Gastroesophageal sphincter (tissue), 4 donors: ENCODE measurements around the gene OR51A4. TPM values are rescaled to one million over a fixed set of nuclear protein-coding genes. Genes with fewer than 3 reads are reported as not detected.

Source experiments
- ATAC-seq: fragments of 150-250 bp; one replicate; pipeline ENCODE4 v1.9.1; 2016; ENCODE audit warnings: mild to moderate bottlenecking, moderate library complexity
- H3K27ac ChIP-seq, 4 donors: fragments of 200-600 bp; sonication (generic) in 3 of 4; 1 replicate in 3 of 4; 2 replicates in 1 of 4; pipeline ENCODE4 v1.5.1; 2016 to 2019
- H3K27me3 ChIP-seq: fragments of 200-600 bp; sonication (generic); one replicate; pipeline ENCODE4 v1.5.1; 2019
- H3K36me3 ChIP-seq, 2 donors: fragments of 200-600 bp; sonication (generic); one replicate each; pipeline ENCODE4 v1.5.1; 2019; ENCODE audit warnings: control low read depth in 1 of 2
- H3K4me1 ChIP-seq, 3 donors: fragments of 200-600 bp; sonication (generic); 1 replicate in 2 of 3; 2 replicates in 1 of 3; pipeline ENCODE4 v1.5.1; 2016 to 2019; ENCODE audit warnings: control low read depth in 2 of 3
- H3K4me3 ChIP-seq, 2 donors: fragments of 200-600 bp; sonication (generic); one replicate each; pipeline ENCODE4 v1.5.1; 2019; ENCODE audit warnings: mild to moderate bottlenecking in 1 of 2, moderate library complexity in 1 of 2
- H3K9me3 ChIP-seq, 3 donors: fragments of 200-600 bp; sonication (generic); one replicate each; pipeline ENCODE4 v1.5.1; 2017 to 2019; ENCODE audit warnings: control low read depth in 2 of 3
- EP300 ChIP-seq: sonication (generic); formaldehyde crosslinking; IDR thresholded peaks from one replicate; pipeline ENCODE4 v1.6.1; 2017; ENCODE audit warnings: antibody characterized with exemption, mild to moderate bottlenecking
- POLR2A ChIP-seq, 2 donors: fragments of 450-650 bp; IDR thresholded peaks; one replicate each; pipeline ENCODE4 v1.6.1; 2017; ENCODE audit warnings: antibody characterized with exemption in 2 of 2, mild to moderate bottlenecking in 2 of 2, moderate library complexity in 1 of 2
- POLR2AphosphoS5 ChIP-seq: sonication (generic); formaldehyde crosslinking; IDR thresholded peaks from one replicate; pipeline ENCODE4 v1.6.1; 2017; ENCODE audit warnings: antibody characterized with exemption
- WGBS, 2 donors: methylation state at CpG; one replicate each; pipeline ENCODE4 v1.1.5; 2018; ENCODE audit warnings: low coverage in 1 of 2; 5-methylcytosine and 5-hydroxymethylcytosine counted together
- total RNA-seq, 4 donors: library from RNA; depleted of rRNA; stranded (reverse); fragments of >200 nt; gene quantifications; one replicate each; pipeline ENCODE4 v1.1.0, GENCODE V29; 2016
- TF ChIP-seq, protein P1 (sequence below), 4 experiments: fragments of 200-600 bp in 2 of 4; fragments of 450-650 bp in 2 of 4; sonication (generic) in 1 of 4; IDR thresholded peaks; one replicate each; pipeline ENCODE4 v1.5.1; 2017 to 2019; ENCODE audit warnings: antibody characterized with exemption in 4 of 4, mild to moderate bottlenecking in 2 of 4, moderate library complexity in 2 of 4

OR51A4 gene
- total RNA-seq = not detected

DNA sequence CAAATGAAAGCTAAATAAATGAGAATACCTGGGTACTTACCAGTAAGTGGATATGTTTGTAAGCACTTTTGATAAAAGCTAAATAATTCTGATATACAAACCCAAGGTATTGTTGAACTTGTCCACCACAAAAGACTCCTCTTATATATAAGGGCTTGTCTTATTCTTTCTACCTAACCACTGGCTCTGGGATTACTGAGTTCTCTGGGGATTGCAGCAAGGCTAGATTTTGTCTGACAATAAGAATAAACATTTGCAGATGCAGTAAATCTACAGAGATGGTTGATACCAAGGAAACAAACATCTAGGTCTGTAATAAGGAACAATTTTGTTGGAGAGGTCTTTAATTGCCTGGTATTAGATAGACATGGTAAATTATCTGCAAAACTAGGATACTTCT, at the start of gene OR51A4:
Gene OR51A4 (minus strand): TSS at position 101 of the 400 bp plus-strand sequence. CDS start 505 bp downstream, outside the sequence.
- Histone ChIP-seq H3K36me3 (no peaks in the 10 kb centered on the region), H3K4me1 (no peaks in the 10 kb centered on the region), H3K4me3 (no peak within 1 kb of the TSS), H3K27ac (no peak within 1 kb of the TSS), H3K9me3 (no peaks in the 10 kb centered on the region), H3K27me3 (no peaks in the 10 kb centered on the region)
- ATAC-seq = no peak
- TF ChIP-seq, protein P1, sequence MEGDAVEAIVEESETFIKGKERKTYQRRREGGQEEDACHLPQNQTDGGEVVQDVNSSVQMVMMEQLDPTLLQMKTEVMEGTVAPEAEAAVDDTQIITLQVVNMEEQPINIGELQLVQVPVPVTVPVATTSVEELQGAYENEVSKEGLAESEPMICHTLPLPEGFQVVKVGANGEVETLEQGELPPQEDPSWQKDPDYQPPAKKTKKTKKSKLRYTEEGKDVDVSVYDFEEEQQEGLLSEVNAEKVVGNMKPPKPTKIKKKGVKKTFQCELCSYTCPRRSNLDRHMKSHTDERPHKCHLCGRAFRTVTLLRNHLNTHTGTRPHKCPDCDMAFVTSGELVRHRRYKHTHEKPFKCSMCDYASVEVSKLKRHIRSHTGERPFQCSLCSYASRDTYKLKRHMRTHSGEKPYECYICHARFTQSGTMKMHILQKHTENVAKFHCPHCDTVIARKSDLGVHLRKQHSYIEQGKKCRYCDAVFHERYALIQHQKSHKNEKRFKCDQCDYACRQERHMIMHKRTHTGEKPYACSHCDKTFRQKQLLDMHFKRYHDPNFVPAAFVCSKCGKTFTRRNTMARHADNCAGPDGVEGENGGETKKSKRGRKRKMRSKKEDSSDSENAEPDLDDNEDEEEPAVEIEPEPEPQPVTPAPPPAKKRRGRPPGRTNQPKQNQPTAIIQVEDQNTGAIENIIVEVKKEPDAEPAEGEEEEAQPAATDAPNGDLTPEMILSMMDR (IDR thresholded peaks at IDR 0.05) = no peak
- TF ChIP-seq POLR2AphosphoS5 (no peak), EP300 (no peak), POLR2A (IDR thresholded peaks at IDR 0.05) (no peak)

- Histone ChIP-seq H3K27ac (no peak within 1 kb of the TSS), H3K36me3 (no peaks in the 10 kb centered on the region), H3K9me3 (no peaks in the 10 kb centered on the region), H3K4me3 (no peak within 1 kb of the TSS), H3K4me1 (no peaks in the 10 kb centered on the region), H3K27me3 (no peaks in the 10 kb centered on the region)
- TF ChIP-seq POLR2AphosphoS5 = no peak
- TF ChIP-seq POLR2A (IDR thresholded peaks at IDR 0.05) = no peak
- no peak for TF ChIP-seq EP300
- TF ChIP-seq, protein P1 (IDR thresholded peaks at IDR 0.05) = no peak
- WGBS, 2 donors = 100% methylated on average over 1 of the region's 2 CpGs
- ATAC-seq = no peak
Observed at GRCh38 chr11:4994551-4994950, 47.1 kb upstream of the OR51A4 start, which contains the start of gene OR51L1. OR51L1 (plus strand) TSS chr11:4994851; CDS start chr11:4998983, 4,132 bp downstream.

- Histone ChIP-seq H3K9me3 (no peaks in the 10 kb centered on the region), H3K4me1 (no peaks in the 10 kb centered on the region), H3K27ac (no peak overlapping the region), H3K4me3 (no peak overlapping the region), H3K27me3 (no peaks in the 10 kb centered on the region), H3K36me3 (no peaks in the 10 kb centered on the region)
- ATAC-seq = no peak
- WGBS, 2 donors = 60 to 100% methylated on average over 1 of the region's 1 CpG
- TF ChIP-seq, protein P1 (IDR thresholded peaks at IDR 0.05) = no peak
Observed at GRCh38 chr11:4991060-4991459, 43.7 kb upstream of the OR51A4 start.

GRCh38 chr11:4983841-4984240, 36.4 kb upstream of the OR51A4 start:
- no peak for ATAC-seq
- 66 to 91% methylated on average over 2 to 6 of the region's 6 CpGs for WGBS, 2 donors
- no peak overlapping the region for H3K4me3 ChIP-seq
- TF ChIP-seq POLR2AphosphoS5 = no peak
- TF ChIP-seq, protein P1 (IDR thresholded peaks at IDR 0.05) = no peak
- TF ChIP-seq POLR2A (IDR thresholded peaks at IDR 0.05) = no peak
- TF ChIP-seq EP300 = no peak
- no peak overlapping the region for H3K27ac ChIP-seq
- no peaks in the 10 kb centered on the region for H3K27me3 ChIP-seq
- H3K36me3 ChIP-seq = no peaks in the 10 kb centered on the region
- no peaks in the 10 kb centered on the region for H3K4me1 ChIP-seq
- no peaks in the 10 kb centered on the region for H3K9me3 ChIP-seq

GRCh38 chr11:4982678-4983077, 35.3 kb upstream of the OR51A4 start:
- Histone ChIP-seq H3K4me1 (no peaks in the 10 kb centered on the region), H3K9me3 (no peaks in the 10 kb centered on the region), H3K27ac (no peak overlapping the region), H3K4me3 (no peak overlapping the region), H3K27me3 (no peaks in the 10 kb centered on the region), H3K36me3 (no peaks in the 10 kb centered on the region)
- no peak for ATAC-seq
- no peak for TF ChIP-seq POLR2AphosphoS5
- TF ChIP-seq, protein P1 (IDR thresholded peaks at IDR 0.05) = no peak
- no peak for TF ChIP-seq POLR2A (IDR thresholded peaks at IDR 0.05)
- TF ChIP-seq EP300 = no peak
- 55 to 73% methylated on average over 3 of the region's 3 CpGs for WGBS, 2 donors
